ENCODE data around the gene ZRANB1. TPM values are rescaled to one million over a fixed set of nuclear protein-coding genes. Genes with fewer than 3 reads are reported as not detected.

ZRANB1 gene
- total RNA-seq, 2 donors from 2014 or later, result 8.4 to 13.1 TPM

DNA sequence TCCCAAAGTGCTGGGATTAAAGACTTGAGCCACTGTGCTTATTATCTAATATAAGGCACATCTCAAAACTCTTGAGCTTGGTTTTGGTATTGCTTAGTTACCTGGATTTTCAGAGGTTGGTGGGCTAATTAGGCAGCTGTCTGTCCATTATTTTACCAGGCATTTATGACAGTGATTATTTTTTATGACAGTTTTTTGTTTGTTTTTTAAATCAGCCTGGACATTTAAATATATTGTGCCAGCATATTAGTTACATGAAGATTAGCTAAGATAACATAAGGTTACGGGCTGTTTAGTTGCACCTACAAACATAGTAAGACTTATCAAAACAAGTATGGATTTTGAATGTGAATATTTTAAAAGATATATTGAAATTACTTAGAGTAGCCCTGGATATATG lies 2.6 kb upstream of the ZRANB1 start:
- H3K9ac ChIP-seq (ENCODE audit: low read depth in 2 of 2, low read length in 2 of 2), result no peak overlapping the region
- no peak for DNase-seq
- H3K27me3 ChIP-seq, result no peaks in the 10 kb centered on the region
- no peak overlapping the region for H3K27ac ChIP-seq
- TF ChIP-seq, protein P1, sequence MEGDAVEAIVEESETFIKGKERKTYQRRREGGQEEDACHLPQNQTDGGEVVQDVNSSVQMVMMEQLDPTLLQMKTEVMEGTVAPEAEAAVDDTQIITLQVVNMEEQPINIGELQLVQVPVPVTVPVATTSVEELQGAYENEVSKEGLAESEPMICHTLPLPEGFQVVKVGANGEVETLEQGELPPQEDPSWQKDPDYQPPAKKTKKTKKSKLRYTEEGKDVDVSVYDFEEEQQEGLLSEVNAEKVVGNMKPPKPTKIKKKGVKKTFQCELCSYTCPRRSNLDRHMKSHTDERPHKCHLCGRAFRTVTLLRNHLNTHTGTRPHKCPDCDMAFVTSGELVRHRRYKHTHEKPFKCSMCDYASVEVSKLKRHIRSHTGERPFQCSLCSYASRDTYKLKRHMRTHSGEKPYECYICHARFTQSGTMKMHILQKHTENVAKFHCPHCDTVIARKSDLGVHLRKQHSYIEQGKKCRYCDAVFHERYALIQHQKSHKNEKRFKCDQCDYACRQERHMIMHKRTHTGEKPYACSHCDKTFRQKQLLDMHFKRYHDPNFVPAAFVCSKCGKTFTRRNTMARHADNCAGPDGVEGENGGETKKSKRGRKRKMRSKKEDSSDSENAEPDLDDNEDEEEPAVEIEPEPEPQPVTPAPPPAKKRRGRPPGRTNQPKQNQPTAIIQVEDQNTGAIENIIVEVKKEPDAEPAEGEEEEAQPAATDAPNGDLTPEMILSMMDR (IDR thresholded peaks at IDR 0.05), result no peak
- intact Hi-C loops (cut with DNase I), result no loop called here
- no peaks in the 10 kb centered on the region for H3K9me3 ChIP-seq
- no peak overlapping the region for H3K4me3 ChIP-seq
- H3K4me1 ChIP-seq, result no peaks in the 10 kb centered on the region
- no peaks in the 10 kb centered on the region for H3K36me3 ChIP-seq

DNA sequence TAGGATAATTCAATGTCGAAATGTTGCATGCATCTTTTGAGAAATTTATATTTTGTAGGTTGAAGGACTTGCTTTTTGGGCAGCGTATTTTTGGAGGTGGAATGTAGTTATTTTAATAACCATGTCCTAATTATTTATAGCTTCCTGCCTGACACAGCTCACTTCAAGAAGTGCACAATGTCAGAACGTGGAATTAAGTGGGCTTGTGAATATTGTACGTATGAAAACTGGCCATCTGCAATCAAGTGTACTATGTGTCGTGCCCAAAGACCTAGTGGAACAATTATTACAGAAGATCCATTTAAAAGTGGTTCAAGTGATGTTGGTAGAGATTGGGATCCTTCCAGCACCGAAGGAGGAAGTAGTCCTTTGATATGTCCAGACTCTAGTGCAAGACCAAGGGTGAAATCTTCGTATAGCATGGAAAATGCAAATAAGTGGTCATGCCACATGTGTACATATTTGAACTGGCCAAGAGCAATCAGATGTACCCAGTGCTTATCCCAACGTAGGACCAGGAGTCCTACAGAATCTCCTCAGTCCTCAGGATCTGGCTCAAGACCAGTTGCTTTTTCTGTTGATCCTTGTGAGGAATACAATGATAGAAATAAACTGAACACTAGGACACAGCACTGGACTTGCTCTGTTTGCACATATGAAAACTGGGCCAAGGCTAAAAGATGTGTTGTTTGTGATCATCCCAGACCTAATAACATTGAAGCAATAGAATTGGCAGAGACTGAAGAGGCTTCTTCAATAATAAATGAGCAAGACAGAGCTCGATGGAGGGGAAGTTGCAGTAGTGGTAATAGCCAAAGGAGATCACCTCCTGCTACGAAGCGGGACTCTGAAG lies 620 bp downstream of the ZRANB1 start:
- TF ChIP-seq, protein P1 (IDR thresholded peaks at IDR 0.05), result no peak
- no peaks in the 10 kb centered on the region for H3K9me3 ChIP-seq
- intact Hi-C loops (cut with DNase I), result no loop called here
- no peak overlapping the region for H3K9ac ChIP-seq (ENCODE audit: low read depth in 2 of 2, low read length in 2 of 2)
- no peak for DNase-seq
- no peaks in the 10 kb centered on the region for H3K27me3 ChIP-seq
- no peak overlapping the region for H3K4me3 ChIP-seq
- H3K36me3 ChIP-seq, result no peaks in the 10 kb centered on the region
- H3K4me1 ChIP-seq, result no peaks in the 10 kb centered on the region
- H3K27ac ChIP-seq, result no peak overlapping the region

DNA sequence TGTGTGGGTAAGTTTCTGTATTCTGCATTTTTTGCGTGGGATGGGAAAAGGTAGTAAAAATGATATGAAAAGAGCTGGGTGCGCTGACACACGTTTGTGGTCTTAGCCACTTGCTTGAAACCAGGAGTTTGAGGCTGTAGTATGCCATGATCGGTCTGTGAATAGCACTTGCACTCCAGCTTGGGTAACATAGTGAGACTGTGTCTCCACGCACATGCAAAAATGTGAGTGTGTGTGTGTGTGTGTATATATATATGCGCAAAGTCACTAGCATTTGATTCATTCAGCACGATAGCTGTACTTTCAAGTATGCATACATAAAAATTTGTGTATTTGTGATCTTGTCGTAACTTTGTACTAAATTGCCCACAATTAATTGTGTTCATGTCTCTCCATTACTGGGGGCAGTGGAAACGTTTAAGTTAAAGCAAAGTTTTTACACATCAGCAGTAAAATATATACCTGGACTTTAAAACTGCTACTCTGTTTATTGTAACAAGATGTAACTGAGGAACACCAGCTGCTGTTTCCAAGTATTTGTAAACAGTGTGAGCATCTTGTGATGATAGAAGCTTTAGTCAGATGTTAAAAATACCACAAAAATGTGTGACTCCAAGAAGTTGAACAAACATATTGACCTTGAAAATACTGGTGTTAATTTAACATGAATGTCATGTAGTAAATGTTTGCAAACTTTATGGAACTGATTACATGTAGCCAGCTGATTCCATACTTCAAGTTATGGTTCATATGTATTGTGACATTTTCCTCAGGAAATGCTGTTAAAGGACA lies 1.6 kb downstream of the ZRANB1 start:
- TF ChIP-seq, protein P1 (IDR thresholded peaks at IDR 0.05), result no peak
- no peak overlapping the region for H3K27ac ChIP-seq
- H3K27me3 ChIP-seq, result no peaks in the 10 kb centered on the region
- DNase-seq, result no peak
- H3K4me3 ChIP-seq, result no peak overlapping the region
- no peaks in the 10 kb centered on the region for H3K9me3 ChIP-seq
- no peaks in the 10 kb centered on the region for H3K4me1 ChIP-seq
- H3K9ac ChIP-seq (ENCODE audit: low read depth in 2 of 2, low read length in 2 of 2), result no peak overlapping the region
- H3K36me3 ChIP-seq, result no peaks in the 10 kb centered on the region
- intact Hi-C loops (cut with DNase I), result no loop called here

DNA sequence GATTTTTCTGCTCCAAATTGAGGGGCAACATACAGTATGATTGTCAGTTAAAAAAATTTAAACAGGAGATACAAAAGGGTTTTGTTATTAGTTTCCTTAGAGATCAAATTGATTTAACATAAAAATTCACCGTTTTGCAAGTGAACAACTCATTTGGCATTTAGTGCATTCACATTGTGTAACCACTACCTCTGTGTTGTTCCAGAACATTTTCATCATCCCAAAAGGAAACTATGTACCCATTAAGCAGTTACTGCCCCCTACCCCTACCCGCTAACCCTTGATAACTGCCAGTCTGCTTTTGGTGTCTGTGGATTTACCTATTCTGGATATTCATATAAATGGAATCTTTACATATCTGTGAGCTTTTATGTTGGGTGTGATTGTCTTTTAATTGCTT lies 3.1 kb downstream of the ZRANB1 start:
- Histone ChIP-seq H3K36me3 (no peaks in the 10 kb centered on the region), H3K27ac (no peak overlapping the region), H3K27me3 (no peaks in the 10 kb centered on the region), H3K9me3 (no peaks in the 10 kb centered on the region), H3K4me3 (no peak overlapping the region), H3K4me1 (no peaks in the 10 kb centered on the region), H3K9ac (ENCODE audit: low read depth in 2 of 2, low read length in 2 of 2) (no peak overlapping the region)
- no peak for DNase-seq
- intact Hi-C loops (cut with DNase I), result no loop called here
- TF ChIP-seq, protein P1 (IDR thresholded peaks at IDR 0.05), result no peak

DNA sequence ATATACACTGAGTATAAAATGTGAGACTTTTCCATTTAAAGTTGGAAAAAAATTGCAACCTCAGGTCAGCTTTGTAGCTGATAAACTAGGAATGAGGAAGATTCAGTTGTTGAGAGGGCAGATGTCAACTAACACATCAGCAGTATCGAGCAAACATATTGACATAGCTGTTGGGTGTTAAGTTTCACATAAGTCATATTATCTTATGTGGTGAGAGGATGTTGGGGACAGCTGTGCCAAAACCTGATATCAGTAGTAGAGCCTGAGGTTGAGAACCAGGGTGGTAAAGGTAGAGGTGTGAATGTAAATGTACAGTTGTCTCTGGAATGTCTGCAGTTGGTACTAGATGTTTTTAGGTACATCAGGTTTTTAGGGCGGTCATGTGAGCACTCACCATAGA lies 5.0 kb downstream of the ZRANB1 start:
- H3K27ac ChIP-seq, result no peak overlapping the region
- no peak for DNase-seq
- H3K9me3 ChIP-seq, result no peaks in the 10 kb centered on the region
- no peaks in the 10 kb centered on the region for H3K27me3 ChIP-seq
- H3K9ac ChIP-seq (ENCODE audit: low read depth in 2 of 2, low read length in 2 of 2), result no peak overlapping the region
- no peaks in the 10 kb centered on the region for H3K36me3 ChIP-seq
- H3K4me1 ChIP-seq, result no peaks in the 10 kb centered on the region
- TF ChIP-seq, protein P1 (IDR thresholded peaks at IDR 0.05), result no peak
- intact Hi-C loops (cut with DNase I), result no loop called here
- H3K4me3 ChIP-seq, result no peak overlapping the region
